GM19239 (cell line): ENCODE measurements around the gene PPP1R37.

ENCODE experiments used
- DNase-seq: peaks from one replicate; pipeline ENCODE4 v3.0.0; 2011; ENCODE audit warnings: low spot score; ENCODE audit not compliant: insufficient read length
- FAIRE-seq: peaks from 2 replicates; lab custom pipeline; 2011; peaks lifted over from hg19 to GRCh38; lab: Jason Lieb, UNC

PPP1R37 gene

GRCh38 chr19:45130888-45131615 is 38.1 kb downstream of the PPP1R37 start:
- FAIRE-seq: no peak
- DNase-seq: no peak

- FAIRE-seq (peak; percentile 51), DNase-seq (no peak)
Measured at GRCh38 chr19:45133661-45134060, 40.7 kb downstream of the PPP1R37 start.

GRCh38 chr19:45135176-45135885 is 42.4 kb downstream of the PPP1R37 start:
- DNase-seq: no peak
- FAIRE-seq: no peak

- FAIRE-seq (peak; percentile 89), DNase-seq (peak; percentile 63)
Measured at GRCh38 chr19:45136507-45137178, 43.7 kb downstream of the PPP1R37 start.

DNA sequence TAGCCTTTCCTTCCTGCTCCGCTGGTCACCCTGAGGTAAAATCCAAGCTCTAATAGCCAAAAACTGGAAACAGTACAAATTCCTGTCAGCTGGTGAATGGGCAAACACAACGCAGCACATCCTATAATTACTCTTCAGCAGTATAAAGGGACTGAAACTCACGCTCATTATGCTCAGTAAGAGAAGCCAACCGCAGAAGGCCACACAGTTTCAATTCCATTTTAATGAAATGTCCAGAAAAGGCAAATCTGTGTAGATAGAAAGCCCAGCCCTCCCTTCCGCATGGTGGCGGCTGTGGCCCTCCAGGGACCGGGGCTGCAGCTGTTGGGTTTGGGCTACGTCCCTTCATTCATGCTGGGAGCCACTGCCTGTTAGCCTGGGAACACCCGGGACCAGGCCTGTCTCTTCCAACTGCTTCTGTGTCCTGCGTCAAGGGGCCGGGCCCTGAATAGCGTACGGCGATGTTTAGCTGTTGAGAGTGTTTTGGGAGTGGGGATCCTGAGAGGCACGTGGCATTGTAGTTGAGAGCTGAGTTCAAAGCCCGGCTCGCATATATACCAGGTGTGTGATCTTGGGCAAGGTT is 44.3 kb downstream of the PPP1R37 start:
- peak; percentile 91 for DNase-seq
- peak; percentile 100 for FAIRE-seq

DNA sequence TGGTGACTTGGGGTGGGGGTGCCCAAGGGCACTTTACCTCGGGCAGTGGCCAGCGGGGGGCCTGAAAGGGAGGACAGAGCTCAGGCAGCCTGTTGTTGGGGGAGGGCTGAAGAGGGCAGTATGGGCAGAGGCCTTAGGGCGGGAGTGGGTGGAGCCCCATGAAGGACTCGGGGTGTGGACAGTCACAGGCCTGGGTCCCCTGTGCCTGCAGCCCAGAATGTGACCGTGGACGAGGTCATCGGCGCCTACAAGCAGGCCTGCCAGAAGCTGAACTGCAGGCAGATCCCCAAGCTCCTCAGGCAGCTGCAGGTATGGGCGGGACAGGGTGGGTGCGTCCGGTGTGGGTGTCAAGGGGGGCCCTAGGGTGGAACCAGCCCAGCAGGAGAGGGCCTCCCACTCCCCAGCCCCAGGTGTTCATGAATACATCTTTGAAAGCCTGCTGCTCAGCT is 45.3 kb downstream of the PPP1R37 start:
- DNase-seq: no peak
- FAIRE-seq: no peak

GRCh38 chr19:45139286-45140143 is 46.5 kb downstream of the PPP1R37 start:
- FAIRE-seq: no peak
- DNase-seq: no peak

DNA sequence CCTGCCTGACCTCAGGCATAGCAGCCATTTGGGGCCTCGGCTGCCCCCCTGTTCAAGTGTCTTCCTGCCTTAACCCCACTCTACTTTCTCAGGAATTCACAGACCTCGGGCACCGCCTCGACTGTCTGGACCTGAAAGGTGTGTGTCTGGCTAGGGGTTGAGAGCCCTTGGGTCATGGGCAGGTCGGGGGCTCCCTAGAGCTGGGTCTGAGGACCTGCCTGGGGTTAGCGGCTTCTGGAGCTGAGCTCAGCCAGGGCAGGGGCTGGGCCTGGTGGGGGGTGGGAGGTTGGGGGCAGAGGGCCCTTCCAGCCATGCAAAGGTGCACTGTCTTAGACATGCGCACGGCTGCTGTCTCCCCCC is 47.1 kb downstream of the PPP1R37 start:
- no peak for FAIRE-seq
- DNase-seq: no peak

DNA sequence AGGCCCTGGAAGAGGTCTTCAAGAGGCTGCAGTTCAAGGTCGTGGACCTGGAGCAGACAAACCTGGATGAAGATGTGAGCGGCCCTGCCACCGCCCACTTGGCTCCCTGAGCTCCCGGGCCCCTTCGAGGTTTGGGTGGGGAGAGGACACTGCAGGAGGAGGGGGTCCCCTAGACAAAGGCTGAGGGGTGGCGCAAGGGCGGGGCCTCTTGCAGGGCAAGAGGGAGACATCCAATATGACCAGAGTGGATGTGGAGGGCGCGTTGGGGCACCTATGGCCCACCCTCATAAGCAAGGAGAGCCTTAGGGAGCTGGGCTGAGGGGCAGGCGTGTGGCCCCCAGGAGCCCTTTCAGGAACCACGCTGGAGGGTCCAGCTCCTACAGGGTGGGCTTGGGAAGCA is 47.6 kb downstream of the PPP1R37 start:
- DNase-seq: no peak
- no peak for FAIRE-seq

- no peak for DNase-seq
- FAIRE-seq: no peak
Measured at GRCh38 chr19:45141203-45141900, 48.4 kb downstream of the PPP1R37 start.

DNA sequence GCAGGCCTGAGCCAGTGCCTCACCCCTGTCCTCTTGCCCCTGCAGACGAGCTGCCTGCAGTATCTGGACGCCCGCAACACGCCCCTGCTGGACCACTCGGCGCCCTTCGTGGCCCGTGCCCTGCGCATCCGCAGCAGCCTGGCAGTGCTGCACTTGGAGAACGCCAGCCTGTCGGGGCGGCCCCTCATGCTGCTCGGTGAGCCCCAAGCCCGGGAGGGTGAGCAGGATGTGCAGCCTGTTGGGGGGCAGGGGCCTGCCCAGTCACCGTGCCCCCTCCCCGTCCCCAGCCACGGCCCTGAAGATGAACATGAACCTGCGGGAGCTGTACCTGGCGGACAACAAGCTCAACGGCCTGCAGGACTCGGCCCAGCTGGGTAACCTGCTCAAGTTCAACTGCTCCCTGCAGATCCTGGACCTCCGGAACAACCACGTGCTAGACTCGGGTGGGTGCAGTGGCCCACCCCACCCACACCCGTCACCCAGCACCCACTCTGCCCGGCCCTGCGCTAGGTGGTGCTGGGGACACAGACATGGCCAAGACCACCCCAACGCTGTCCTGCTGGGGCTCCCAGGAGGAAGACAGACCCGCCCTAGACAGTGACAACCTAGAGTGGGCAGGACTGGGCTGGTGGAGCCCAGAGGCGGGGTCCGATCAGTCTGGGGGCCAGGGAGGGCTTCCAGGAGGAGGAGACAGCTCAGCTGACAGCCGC is 49.2 kb downstream of the PPP1R37 start:
- FAIRE-seq: no peak
- DNase-seq: no peak

DNA sequence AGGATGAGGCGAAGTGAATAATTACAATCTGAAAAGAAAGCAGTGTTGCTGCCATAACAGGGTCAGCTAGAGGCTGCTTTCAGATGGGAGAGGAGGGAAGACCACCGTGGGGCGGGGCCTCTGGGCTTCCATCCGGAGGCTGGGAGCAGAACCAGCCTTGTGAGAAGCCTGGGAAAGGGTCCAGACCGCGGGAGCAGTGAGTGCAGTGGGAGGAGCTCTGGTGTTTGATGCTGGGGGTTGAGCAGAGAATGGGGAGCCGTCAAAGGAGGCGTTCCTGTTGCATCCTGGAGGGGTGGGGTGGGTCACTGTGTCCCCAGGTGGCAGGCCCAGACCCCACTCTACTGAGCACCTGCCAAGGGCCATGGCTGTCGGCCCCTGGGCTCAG is 49.7 kb downstream of the PPP1R37 start:
- no peak for FAIRE-seq
- no peak for DNase-seq

- DNase-seq (no peak), FAIRE-seq (no peak)
Measured at GRCh38 chr19:45144431-45145269, 51.7 kb downstream of the PPP1R37 start.

DNA sequence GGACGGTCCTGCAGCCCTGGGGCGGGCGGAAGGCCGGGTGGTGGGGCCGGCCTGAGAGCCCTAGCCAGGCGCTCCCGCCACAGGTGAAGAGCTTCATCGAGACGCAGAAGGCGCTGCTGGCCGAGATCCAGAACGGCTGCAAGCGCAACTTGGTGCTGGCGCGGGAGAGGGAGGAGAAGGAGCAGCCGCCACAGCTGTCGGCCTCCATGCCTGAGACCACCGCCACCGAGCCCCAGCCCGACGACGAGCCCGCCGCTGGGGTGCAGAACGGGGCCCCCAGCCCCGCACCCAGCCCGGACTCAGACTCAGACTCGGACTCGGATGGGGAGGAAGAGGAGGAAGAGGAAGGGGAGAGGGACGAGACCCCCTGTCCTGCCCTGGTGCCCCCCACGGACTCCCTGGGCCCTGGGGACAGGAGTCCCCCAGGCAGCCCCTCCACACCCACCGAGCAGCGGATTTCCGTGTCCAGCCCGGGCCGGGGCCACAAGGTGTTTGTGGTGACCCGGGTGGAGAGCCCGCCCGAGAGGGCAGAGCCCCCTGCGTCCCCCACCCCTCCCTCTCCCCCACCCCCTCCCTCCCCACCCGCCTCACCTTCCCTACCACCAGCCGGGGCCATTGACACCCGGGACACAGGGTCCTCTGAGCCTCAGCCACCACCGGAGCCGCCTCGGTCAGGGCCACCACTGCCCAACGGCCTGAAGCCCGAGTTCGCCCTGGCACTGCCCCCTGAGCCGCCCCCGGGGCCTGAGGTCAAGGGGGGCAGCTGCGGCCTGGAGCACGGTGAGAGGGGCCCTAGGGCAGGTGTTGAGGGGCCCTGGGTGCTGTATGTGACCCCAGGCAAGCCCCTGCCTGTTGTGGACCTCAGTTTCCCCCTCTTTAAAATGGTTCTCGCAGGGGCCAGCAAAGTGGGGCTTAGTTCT is 52.6 kb downstream of the PPP1R37 start:
- DNase-seq: no peak
- FAIRE-seq: no peak

DNA sequence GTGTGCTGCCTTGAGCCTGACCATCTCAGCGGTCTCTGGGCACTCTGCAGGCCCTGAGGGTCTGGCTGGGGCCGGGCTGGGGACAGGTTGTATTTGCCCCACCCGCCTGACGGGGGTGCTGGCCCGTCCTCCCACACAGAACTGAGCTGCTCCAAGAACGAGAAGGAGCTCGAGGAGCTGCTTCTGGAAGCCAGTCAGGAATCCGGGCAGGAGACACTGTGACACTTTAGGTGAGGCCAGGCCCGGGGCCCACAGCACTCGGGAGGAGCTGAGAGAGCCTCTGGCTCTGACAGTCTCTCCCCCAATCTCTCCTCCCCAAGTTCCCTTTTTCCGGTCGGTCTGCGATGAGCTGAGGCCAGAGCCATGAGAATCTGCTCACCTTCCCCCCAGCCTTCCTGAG is 53.3 kb downstream of the PPP1R37 start:
- no peak for DNase-seq
- FAIRE-seq: no peak

DNA sequence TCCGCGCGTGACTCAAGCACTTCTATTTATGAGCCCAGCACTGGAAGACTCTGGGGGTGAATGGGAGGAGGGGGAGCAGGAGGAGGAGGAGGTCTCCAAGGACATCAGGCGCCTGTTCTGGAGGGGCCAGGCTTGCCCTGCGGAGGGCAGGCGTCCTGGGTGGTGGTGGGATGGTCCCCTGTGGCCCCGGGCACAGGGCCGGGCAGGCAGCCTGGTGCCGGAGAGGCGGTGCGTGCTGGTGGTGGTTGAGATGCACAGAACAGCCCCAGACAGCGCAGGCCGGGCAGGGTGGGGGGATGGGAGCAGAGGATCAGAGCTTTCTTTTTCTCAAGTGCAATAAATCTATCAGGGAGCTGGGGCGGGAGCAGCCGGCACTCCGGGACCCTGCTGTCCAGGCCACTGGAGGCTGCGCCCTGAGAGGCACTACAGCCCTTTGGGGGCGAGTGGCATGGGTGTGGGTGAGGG is 53.8 kb downstream of the PPP1R37 start:
- FAIRE-seq (no peak), DNase-seq (no peak)
